ENCODE measurements around the gene ADK. TPM values are rescaled to one million over a fixed set of nuclear protein-coding genes. Genes with fewer than 3 reads are reported as not detected.

ADK gene
- total RNA-seq, 1 donor from 2014 or later = 62.0 TPM

DNA sequence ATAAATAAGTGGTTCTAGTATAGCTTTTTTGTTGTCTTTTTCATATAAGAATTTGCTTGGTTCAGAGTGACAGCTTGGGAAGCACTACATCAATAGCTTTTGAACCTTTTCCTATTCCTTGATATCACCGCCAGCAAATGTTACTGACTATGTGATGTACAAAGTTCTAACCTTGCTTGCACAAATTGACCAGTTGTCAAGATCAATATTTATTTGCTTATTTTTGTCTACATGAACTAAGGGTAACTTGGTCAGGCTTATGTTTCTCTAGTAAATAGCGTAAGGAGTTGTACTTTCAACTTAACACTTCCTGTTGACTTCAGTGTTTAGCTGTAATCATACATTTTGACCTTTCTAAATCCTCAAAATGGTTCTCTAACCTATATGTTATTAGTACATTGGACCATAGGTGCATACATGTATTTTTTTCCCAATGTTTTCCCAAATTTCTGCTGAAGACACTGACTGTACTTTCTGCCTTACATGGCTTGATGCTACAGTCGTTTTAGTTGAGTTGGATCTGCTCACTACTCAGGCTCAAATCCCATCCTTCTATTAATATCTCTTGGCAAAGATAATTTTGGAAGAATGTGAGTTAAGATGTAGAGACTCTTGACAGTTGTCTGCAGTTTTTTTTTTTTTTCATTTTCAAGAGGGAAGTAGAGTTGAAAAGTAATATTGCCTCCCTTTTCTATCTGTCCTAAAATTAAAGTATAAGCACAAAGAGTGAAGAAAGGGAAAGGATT is 436.3 kb downstream of the ADK start:
- DNase-seq (ENCODE audit: low read depth) = no peak
- Histone ChIP-seq H2AFZ (ENCODE audit: low read depth, low read length) (no peak overlapping the region), H3K9me3 (ENCODE audit: insufficient read depth, low read depth, low read length) (no peaks in the 10 kb centered on the region), H3K4me2 (ENCODE audit: low read length) (no peak overlapping the region), H4K20me1 (ENCODE audit: insufficient read depth, low read length) (no peaks in the 10 kb centered on the region), H3K79me2 (ENCODE audit: insufficient read depth, low read length) (no peaks in the 10 kb centered on the region), H3K4me3 (ENCODE audit: insufficient read depth, low read depth, low read length) (no peak overlapping the region), H3K27me3 (ENCODE audit: insufficient read depth, low read length) (no peaks in the 10 kb centered on the region), H3K4me1 (ENCODE audit: insufficient read depth, low read length) (peaks cover 17% of the 10 kb centered on the region), H3K36me3 (ENCODE audit: insufficient read depth, low read length) (no peaks in the 10 kb centered on the region), H3K9ac (ENCODE audit: low read length) (no peak overlapping the region), H3K27ac (ENCODE audit: low read depth, low read length) (no peak overlapping the region)
- no peak for FAIRE-seq
- TF ChIP-seq EZH2 (IDR thresholded peaks at IDR 0.05; ENCODE audit: insufficient read depth, low read length) = no peak
- TF ChIP-seq, protein P1, sequence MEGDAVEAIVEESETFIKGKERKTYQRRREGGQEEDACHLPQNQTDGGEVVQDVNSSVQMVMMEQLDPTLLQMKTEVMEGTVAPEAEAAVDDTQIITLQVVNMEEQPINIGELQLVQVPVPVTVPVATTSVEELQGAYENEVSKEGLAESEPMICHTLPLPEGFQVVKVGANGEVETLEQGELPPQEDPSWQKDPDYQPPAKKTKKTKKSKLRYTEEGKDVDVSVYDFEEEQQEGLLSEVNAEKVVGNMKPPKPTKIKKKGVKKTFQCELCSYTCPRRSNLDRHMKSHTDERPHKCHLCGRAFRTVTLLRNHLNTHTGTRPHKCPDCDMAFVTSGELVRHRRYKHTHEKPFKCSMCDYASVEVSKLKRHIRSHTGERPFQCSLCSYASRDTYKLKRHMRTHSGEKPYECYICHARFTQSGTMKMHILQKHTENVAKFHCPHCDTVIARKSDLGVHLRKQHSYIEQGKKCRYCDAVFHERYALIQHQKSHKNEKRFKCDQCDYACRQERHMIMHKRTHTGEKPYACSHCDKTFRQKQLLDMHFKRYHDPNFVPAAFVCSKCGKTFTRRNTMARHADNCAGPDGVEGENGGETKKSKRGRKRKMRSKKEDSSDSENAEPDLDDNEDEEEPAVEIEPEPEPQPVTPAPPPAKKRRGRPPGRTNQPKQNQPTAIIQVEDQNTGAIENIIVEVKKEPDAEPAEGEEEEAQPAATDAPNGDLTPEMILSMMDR (IDR thresholded peaks at IDR 0.05; ENCODE audit: insufficient read depth, low read depth, low read length) = no peak
- H3K9me3 Mint-ChIP-seq (ENCODE audit: unreplicated experiment) = no peaks in the 10 kb centered on the region
- H3K4me3 Mint-ChIP-seq (ENCODE audit: unreplicated experiment) = no peak overlapping the region
- peaks cover 8% of the 10 kb centered on the region for H3K4me1 Mint-ChIP-seq (ENCODE audit: low read depth, unreplicated experiment)
- H3K27ac Mint-ChIP-seq (ENCODE audit: unreplicated experiment) = no peak overlapping the region
- no peaks in the 10 kb centered on the region for H3K36me3 Mint-ChIP-seq (ENCODE audit: low read depth, unreplicated experiment)
- no peaks in the 10 kb centered on the region for H3K27me3 Mint-ChIP-seq (ENCODE audit: low read depth, unreplicated experiment)

DNA sequence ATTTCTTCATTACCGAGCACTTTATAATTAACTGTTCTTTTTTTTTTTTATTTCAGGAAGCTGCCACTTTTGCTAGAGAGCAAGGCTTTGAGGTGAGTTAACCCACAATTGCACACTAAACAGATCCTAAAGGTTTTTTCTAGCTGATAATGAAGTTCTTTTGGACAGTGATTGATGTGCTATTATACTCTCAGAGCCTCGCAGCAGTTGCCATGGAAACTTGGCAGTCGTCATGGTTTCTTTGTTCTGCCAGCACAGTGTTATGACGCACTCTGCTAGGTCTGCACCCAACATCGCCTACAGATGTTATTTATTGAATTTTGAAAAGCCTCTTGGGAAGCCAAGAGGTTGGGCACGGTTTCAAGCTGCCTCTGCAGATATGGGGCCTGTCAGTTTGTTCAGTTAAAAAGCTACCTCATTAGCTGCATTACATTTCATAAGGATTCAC is 438.2 kb downstream of the ADK start:
- peak; percentile 99 for DNase-seq (ENCODE audit: low read depth)
- Mint-ChIP-seq H3K27me3 (ENCODE audit: low read depth, unreplicated experiment) (no peaks in the 10 kb centered on the region), H3K4me1 (ENCODE audit: low read depth, unreplicated experiment) (peaks cover 10% of the 10 kb centered on the region), H3K36me3 (ENCODE audit: low read depth, unreplicated experiment) (peaks cover 1% of the 10 kb centered on the region), H3K4me3 (ENCODE audit: unreplicated experiment) (no peak overlapping the region), H3K9me3 (ENCODE audit: unreplicated experiment) (no peaks in the 10 kb centered on the region), H3K27ac (ENCODE audit: unreplicated experiment) (no peak overlapping the region)
- no peak for FAIRE-seq
- Histone ChIP-seq H4K20me1 (ENCODE audit: insufficient read depth, low read length) (no peaks in the 10 kb centered on the region), H3K4me3 (ENCODE audit: insufficient read depth, low read depth, low read length) (no peak overlapping the region), H3K36me3 (ENCODE audit: insufficient read depth, low read length) (no peaks in the 10 kb centered on the region), H3K27me3 (ENCODE audit: insufficient read depth, low read length) (no peaks in the 10 kb centered on the region), H3K4me1 (ENCODE audit: insufficient read depth, low read length) (peaks cover 21% of the 10 kb centered on the region), H3K4me2 (ENCODE audit: low read length) (peak overlapping the region; percentile 22), H3K27ac (ENCODE audit: low read depth, low read length) (peak overlapping the region; percentile 27), H3K9ac (ENCODE audit: low read length) (no peak overlapping the region), H3K9me3 (ENCODE audit: insufficient read depth, low read depth, low read length) (no peaks in the 10 kb centered on the region), H2AFZ (ENCODE audit: low read depth, low read length) (no peak overlapping the region), H3K79me2 (ENCODE audit: insufficient read depth, low read length) (no peaks in the 10 kb centered on the region)
- TF ChIP-seq, protein P1 (IDR thresholded peaks at IDR 0.05; ENCODE audit: insufficient read depth, low read depth, low read length) = no peak
- no peak for TF ChIP-seq EZH2 (IDR thresholded peaks at IDR 0.05; ENCODE audit: insufficient read depth, low read length)

DNA sequence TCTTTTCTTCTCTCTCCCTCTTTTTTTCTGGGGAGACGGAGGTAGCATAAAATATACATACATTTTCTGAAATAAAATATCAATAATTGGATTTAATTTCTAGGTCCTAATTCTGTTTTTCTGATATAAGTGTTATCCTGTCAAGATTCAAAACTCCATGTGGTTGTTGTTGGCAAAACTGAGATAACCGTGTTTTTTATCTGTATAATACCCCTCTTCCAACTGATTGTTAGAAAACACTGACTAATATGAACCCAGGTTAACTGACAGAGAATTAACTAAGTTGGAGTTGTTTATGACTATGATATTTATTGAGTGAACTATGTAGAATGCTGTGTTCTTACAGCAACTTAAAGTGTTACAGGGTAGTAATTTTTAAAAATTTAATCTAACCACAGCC is 438.8 kb downstream of the ADK start:
- peak overlapping the region; percentile 22 for H3K4me2 ChIP-seq (ENCODE audit: low read length)
- Mint-ChIP-seq H3K27me3 (ENCODE audit: low read depth, unreplicated experiment) (no peaks in the 10 kb centered on the region), H3K9me3 (ENCODE audit: unreplicated experiment) (no peaks in the 10 kb centered on the region), H3K36me3 (ENCODE audit: low read depth, unreplicated experiment) (peaks cover 1% of the 10 kb centered on the region), H3K4me3 (ENCODE audit: unreplicated experiment) (no peak overlapping the region), H3K4me1 (ENCODE audit: low read depth, unreplicated experiment) (peaks cover 10% of the 10 kb centered on the region), H3K27ac (ENCODE audit: unreplicated experiment) (no peak overlapping the region)
- no peaks in the 10 kb centered on the region for H3K79me2 ChIP-seq (ENCODE audit: insufficient read depth, low read length)
- no peaks in the 10 kb centered on the region for H3K9me3 ChIP-seq (ENCODE audit: insufficient read depth, low read depth, low read length)
- peak overlapping the region; percentile 27 for H3K27ac ChIP-seq (ENCODE audit: low read depth, low read length)
- H4K20me1 ChIP-seq (ENCODE audit: insufficient read depth, low read length) = no peaks in the 10 kb centered on the region
- no peak for TF ChIP-seq EZH2 (IDR thresholded peaks at IDR 0.05; ENCODE audit: insufficient read depth, low read length)
- TF ChIP-seq, protein P1 (IDR thresholded peaks at IDR 0.05; ENCODE audit: insufficient read depth, low read depth, low read length) = no peak
- H3K4me3 ChIP-seq (ENCODE audit: insufficient read depth, low read depth, low read length) = no peak overlapping the region
- H3K4me1 ChIP-seq (ENCODE audit: insufficient read depth, low read length) = peaks cover 21% of the 10 kb centered on the region
- FAIRE-seq (no peak), DNase-seq (ENCODE audit: low read depth) (no peak)
- no peak overlapping the region for H3K9ac ChIP-seq (ENCODE audit: low read length)
- no peak overlapping the region for H2AFZ ChIP-seq (ENCODE audit: low read depth, low read length)
- no peaks in the 10 kb centered on the region for H3K36me3 ChIP-seq (ENCODE audit: insufficient read depth, low read length)
- H3K27me3 ChIP-seq (ENCODE audit: insufficient read depth, low read length) = no peaks in the 10 kb centered on the region
